Superior temporal gyrus (tissue), 1 donor: ENCODE results near the gene STAMBPL1.
A peak's percentile ranks its signal among the peaks of the same experiment; 100 is the strongest.

Experiments
- DNase-seq: peaks from one replicate; pipeline ENCODE4 v3.0.0-alpha.2; 2016; ENCODE audit errors: extremely low spot score

STAMBPL1 gene

GRCh38 chr10:88952647-88953111, 72.6 kb downstream of the STAMBPL1 start, which contains the start of gene ACTA2:
ACTA2 (minus strand) TSS chr10:88952773; CDS start chr10:88948930, 3,843 bp downstream.
- no peak for DNase-seq

- DNase-seq: no peak
These were observed 73.6 kb downstream of the STAMBPL1 start for GRCh38 chr10:88953662-88954061.

- no peak for DNase-seq
These were observed 74.5 kb downstream of the STAMBPL1 start for GRCh38 chr10:88954458-88955083.

GRCh38 chr10:88957381-88957780, 77.3 kb downstream of the STAMBPL1 start:
- DNase-seq: no peak

- DNase-seq: no peak
These were observed 78.7 kb downstream of the STAMBPL1 start for GRCh38 chr10:88958721-88959120.

- DNase-seq: no peak
These were observed 80.8 kb downstream of the STAMBPL1 start for GRCh38 chr10:88960802-88961201.

- DNase-seq: no peak
These were observed 81.2 kb downstream of the STAMBPL1 start for GRCh38 chr10:88961266-88961665.

GRCh38 chr10:88962336-88962735, 82.3 kb downstream of the STAMBPL1 start:
- DNase-seq: no peak

GRCh38 chr10:88963318-88963717, 83.3 kb downstream of the STAMBPL1 start:
- no peak for DNase-seq

GRCh38 chr10:88964360-88964759, 84.3 kb downstream of the STAMBPL1 start:
- no peak for DNase-seq

GRCh38 chr10:88964869-88965415, 84.9 kb downstream of the STAMBPL1 start:
- no peak for DNase-seq

- DNase-seq: no peak
These were observed 86.8 kb downstream of the STAMBPL1 start for GRCh38 chr10:88966797-88967196.

GRCh38 chr10:88968391-88968790, 88.3 kb downstream of the STAMBPL1 start:
- peak; percentile 24 for DNase-seq

- DNase-seq: peak; percentile 12
These were observed 91.4 kb downstream of the STAMBPL1 start for GRCh38 chr10:88971221-88972061.
